ENCODE measurements around the gene ZAR1L. TPM values are rescaled to one million over a fixed set of nuclear protein-coding genes. Genes with fewer than 3 reads are reported as not detected.

The ZAR1L gene
- total and polyA plus RNA-seq, 2 of the 4 experiments (the other 2 are of a cell fraction) = not detected

DNA sequence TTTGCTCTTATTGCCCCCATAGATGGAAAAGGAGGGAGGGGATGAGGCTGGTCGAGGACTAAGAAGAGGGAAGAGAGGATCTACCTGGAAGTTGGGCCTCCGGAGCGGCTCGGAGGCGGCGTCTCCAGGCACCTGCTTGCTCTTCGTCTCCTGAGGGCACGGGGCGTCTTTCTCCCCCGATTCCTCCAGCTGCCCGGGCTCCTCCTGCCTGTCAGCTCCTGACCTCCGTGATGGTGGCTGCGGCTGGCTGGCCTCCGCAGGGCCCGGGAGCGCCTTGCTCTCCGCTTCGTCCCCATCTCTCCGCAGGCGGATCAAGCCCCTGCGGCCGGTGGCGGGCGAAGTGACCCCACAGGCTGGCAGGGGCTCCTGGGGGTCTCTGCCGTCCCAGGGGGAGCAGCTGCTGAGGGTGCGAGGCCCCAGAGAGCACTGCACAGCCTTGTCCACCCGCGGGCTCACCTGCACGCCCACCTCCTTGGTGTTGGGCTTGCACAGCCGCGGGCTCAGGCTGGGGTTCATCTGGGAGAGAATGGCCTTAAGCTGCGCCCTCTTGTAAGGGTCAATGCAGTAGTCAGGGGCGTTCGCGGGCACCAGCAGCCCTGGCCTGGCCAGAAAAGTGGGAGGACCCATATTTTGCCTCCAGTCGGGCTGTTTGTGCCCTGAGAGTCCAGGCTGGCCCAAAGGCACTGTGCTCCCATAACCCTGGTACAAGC is 3.8 kb downstream of the ZAR1L start (continued):
- no peak for TF ChIP-seq CHD1 (IDR thresholded peaks at IDR 0.05; ENCODE audit: low read depth, low read length)

DNA sequence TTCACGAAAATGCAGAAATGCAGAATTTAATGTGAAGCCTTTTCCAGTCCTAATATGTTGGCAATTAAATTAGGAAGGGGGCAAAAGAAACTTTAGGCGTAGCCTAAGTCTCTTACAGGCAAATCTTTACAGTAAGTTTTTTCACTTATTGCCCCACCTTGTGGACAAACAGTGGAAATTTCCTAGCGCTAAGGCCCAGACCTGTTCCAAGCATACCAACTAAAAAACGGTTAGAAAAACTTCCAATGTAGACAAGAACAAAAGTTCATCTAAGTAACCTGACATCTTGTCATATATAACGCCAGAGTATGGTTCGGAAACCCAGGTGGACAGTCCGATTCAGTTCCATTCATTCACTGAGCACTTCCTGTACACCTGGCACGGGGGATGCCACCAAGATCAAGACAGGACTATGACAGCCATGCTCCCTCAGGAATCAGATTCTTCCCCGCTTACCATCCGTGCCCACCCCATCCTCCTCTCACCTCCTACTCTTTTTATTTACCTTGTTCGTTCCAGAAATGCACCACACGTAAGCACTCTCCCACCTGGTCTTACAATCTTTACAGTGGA is 4.9 kb downstream of the ZAR1L start:
- H3K23ac ChIP-seq (ENCODE audit: low read depth, low read length) = no peak overlapping the region
- DNase-seq (peak; percentile 72), ATAC-seq (ENCODE audit: low read depth) (peak; percentile 96)
- H3K18ac ChIP-seq (ENCODE audit: low read depth, low read length) = peak overlapping the region; percentile 64; the same call in 1 of the 2 replicates
- ChIA-PET CTCF (no interaction called here), POLR2A (ENCODE audit: unreplicated experiment) (no interaction called here)
- in situ Hi-C loops (cut with MboI; ENCODE audit: low sequenced_read_pairs) (loop anchor here (5.0 kb wide), 2 partner anchors 288 to 398 kb away; no protein-coding TSS in a partner anchor), intact Hi-C loops (cut with micrococcal nuclease) (loop anchor here (1.0 to 5.0 kb wide), 5 partner anchors 48 to 400 kb away; partner anchors contain the start of gene FRY), dilution Hi-C loops (cut with HindIII; ENCODE audit: low sequenced_read_pairs, unreplicated experiment) (no loop called here)
- WGBS, 2 experiments (ENCODE audit: extremely low coverage in 2 of 2, insufficient read length in 1 of 2) = 41% methylated on average over 5 of the region's 12 CpGs; no CpG with 5 or more reads in 1 of the 2 experiments
- no TSS peak for BruUV-seq (replicated peaks)
- TF ChIP-seq SMC3 (IDR thresholded peaks at IDR 0.05; ENCODE audit: low read depth, low read length) (peak; percentile 87), RAD21 (IDR thresholded peaks at IDR 0.05; ENCODE audit: low read length) (peak; percentile 73), MAZ (IDR thresholded peaks at IDR 0.05; ENCODE audit: borderline replicate concordance, low read depth, low read length) (0 out of 2 replicates have a peak, but pooled peaks have one; percentile 6), BHLHE40 (IDR thresholded peaks at IDR 0.05; ENCODE audit: low read depth, low read length) (no peak)
- TF ChIP-seq, protein P1, sequence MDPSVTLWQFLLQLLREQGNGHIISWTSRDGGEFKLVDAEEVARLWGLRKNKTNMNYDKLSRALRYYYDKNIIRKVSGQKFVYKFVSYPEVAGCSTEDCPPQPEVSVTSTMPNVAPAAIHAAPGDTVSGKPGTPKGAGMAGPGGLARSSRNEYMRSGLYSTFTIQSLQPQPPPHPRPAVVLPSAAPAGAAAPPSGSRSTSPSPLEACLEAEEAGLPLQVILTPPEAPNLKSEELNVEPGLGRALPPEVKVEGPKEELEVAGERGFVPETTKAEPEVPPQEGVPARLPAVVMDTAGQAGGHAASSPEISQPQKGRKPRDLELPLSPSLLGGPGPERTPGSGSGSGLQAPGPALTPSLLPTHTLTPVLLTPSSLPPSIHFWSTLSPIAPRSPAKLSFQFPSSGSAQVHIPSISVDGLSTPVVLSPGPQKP (IDR thresholded peaks at IDR 0.05; ENCODE audit: borderline replicate concordance, low read depth, low read length) = no peak
- TF ChIP-seq, protein P2, sequence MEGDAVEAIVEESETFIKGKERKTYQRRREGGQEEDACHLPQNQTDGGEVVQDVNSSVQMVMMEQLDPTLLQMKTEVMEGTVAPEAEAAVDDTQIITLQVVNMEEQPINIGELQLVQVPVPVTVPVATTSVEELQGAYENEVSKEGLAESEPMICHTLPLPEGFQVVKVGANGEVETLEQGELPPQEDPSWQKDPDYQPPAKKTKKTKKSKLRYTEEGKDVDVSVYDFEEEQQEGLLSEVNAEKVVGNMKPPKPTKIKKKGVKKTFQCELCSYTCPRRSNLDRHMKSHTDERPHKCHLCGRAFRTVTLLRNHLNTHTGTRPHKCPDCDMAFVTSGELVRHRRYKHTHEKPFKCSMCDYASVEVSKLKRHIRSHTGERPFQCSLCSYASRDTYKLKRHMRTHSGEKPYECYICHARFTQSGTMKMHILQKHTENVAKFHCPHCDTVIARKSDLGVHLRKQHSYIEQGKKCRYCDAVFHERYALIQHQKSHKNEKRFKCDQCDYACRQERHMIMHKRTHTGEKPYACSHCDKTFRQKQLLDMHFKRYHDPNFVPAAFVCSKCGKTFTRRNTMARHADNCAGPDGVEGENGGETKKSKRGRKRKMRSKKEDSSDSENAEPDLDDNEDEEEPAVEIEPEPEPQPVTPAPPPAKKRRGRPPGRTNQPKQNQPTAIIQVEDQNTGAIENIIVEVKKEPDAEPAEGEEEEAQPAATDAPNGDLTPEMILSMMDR (conservative IDR thresholded peaks at IDR 0.05; ENCODE audit: low read depth, low read length) = peak; percentile 78
- H2AFZ ChIP-seq (replicated peaks; ENCODE audit: low read length, poor library complexity) = peak overlapping the region; percentile 76
- H3K36me3 ChIP-seq (ENCODE audit: control insufficient read depth, insufficient read depth, low read length) = no peaks in the 10 kb centered on the region
- H3K4ac ChIP-seq (ENCODE audit: low read depth, low read length) = peak overlapping the region; percentile 77
- H3K56ac ChIP-seq (ENCODE audit: extremely low read depth, insufficient read depth, low read length) = no peak overlapping the region; the same call in 1 of the 2 replicates
- peak overlapping the region; percentile 69 for H3K4me2 ChIP-seq (ENCODE audit: low read depth, low read length)
- H4K91ac ChIP-seq (ENCODE audit: insufficient read depth, low read depth, low read length) = peak overlapping the region; percentile 16; the same call in 1 of the 2 replicates
- peak overlapping the region; percentile 73 for H2BK120ac ChIP-seq (ENCODE audit: low read depth, low read length)
- peak overlapping the region; percentile 80; the same call in 1 of the 3 replicates for H2BK15ac ChIP-seq (ENCODE audit: low read depth, low read length)
- no peak overlapping the region for H2BK5ac ChIP-seq (ENCODE audit: low read depth, low read length, poor library complexity, severe bottlenecking)
- 0 out of 2 replicates have a peak, but pooled peaks cover 2% of the 10 kb centered on the region for H3K9me1 ChIP-seq (ENCODE audit: insufficient read depth, low read length)
- no peaks in the 10 kb centered on the region for H3K27me3 ChIP-seq (ENCODE audit: control insufficient read depth, insufficient read depth, low read length)
- peak overlapping the region in 1 of 2 experiments; percentile 81; a peak in 1 of 4 replicates for H4K8ac ChIP-seq (ENCODE audit: low read depth in 2 of 2, low read length in 2 of 2)
- peak overlapping the region; percentile 7; the same call in 1 of the 2 replicates for H3K27ac ChIP-seq (ENCODE audit: insufficient read depth, low read length)
- peak overlapping the region; percentile 97 for H4K5ac ChIP-seq (ENCODE audit: low read depth, low read length)
- H4K20me1 ChIP-seq (ENCODE audit: insufficient read depth, low read length) = no peaks in the 10 kb centered on the region
- H3K4me3 ChIP-seq (ENCODE audit: insufficient read depth, low read depth, low read length) = no peak overlapping the region
- H3K9me3 ChIP-seq (ENCODE audit: control insufficient read depth, insufficient read depth, low read length) = no peaks in the 10 kb centered on the region
- H3K79me1 ChIP-seq (ENCODE audit: low read depth in 1 of 2, low read length in 2 of 2) = peaks cover 0 to 7% of the 10 kb centered on the region in 2 experiments; a peak in 1 of 4 replicates
- H2BK20ac ChIP-seq (ENCODE audit: low read depth, low read length) = peak overlapping the region; percentile 71
- H2AK5ac ChIP-seq (ENCODE audit: low read depth, low read length) = peak overlapping the region; percentile 63; the same call in 1 of the 2 replicates
- peak overlapping the region; percentile 26 for H2AK9ac ChIP-seq (replicated peaks; ENCODE audit: low read depth, low read length, poor library complexity)
- H3K4me1 ChIP-seq (ENCODE audit: control insufficient read depth, insufficient read depth, low read length) = peaks cover 8% of the 10 kb centered on the region
- 0 out of 2 replicates have a peak overlapping the region, but pooled peaks have one; percentile 28 for H3K9ac ChIP-seq (ENCODE audit: low read depth, low read length)
- H3K14ac ChIP-seq (replicated peaks; ENCODE audit: low read depth, low read length) = 0 out of 2 replicates have a peak overlapping the region, but pooled peaks have one; percentile 34
